ENCODE results near the gene ANKHD1.

GRCh38 chr5:140558542-140558941, 156.9 kb downstream of the ANKHD1 start:
- no peak for TF ChIP-seq EZH2phosphoT487 (IDR thresholded peaks at IDR 0.05; ENCODE audit: insufficient read depth, low read depth)
- TF ChIP-seq EZH2 (IDR thresholded peaks at IDR 0.05; ENCODE audit: insufficient read depth, poor library complexity, severe bottlenecking): no peak
